ENCODE data around the gene WFDC1.
A peak's percentile ranks its signal among the peaks of the same experiment; 100 is the strongest.

The WFDC1 gene

DNA sequence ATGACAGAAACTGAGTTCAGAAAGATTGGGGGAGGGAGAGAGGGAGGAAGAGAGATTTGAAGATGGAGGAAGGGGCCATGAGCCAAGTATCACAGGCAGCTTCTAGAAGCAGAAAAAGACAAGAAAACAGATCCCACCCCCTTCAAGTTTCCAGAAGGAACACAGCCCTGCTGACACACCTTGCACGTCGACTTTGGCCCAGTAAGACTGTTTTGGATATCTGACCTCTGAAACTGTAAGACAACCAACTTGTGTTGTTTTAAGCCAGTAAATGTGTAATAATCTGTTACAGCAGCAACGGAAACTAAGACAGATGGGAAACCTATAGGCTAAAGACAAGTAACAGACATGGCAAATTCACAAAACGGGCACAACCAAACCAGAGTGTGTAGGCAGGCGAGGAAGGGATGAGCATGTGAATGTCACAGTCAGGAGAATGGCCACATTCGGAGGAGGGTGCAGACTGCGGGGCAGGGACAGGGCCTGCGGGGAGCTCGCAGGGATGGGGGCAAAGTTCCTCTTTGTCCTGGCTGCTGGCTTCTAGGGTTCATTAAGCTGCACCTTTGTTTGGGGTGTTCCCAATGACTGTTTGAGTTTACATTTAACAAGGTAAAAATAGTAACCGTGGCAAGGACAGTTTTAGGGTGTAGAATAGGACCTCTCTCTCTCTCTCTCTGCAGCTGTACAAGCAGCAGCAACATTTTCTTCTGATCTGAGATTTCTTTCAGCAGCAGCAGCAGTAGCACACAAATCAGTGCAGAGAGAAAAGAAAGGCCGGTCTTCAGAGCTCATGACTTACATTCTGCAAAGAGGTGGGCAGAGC lies 55.4 kb downstream of the WFDC1 start:
- no peak for DNase-seq (ENCODE audit: low read depth in 1 of 2, low spot score in 1 of 2)

DNA sequence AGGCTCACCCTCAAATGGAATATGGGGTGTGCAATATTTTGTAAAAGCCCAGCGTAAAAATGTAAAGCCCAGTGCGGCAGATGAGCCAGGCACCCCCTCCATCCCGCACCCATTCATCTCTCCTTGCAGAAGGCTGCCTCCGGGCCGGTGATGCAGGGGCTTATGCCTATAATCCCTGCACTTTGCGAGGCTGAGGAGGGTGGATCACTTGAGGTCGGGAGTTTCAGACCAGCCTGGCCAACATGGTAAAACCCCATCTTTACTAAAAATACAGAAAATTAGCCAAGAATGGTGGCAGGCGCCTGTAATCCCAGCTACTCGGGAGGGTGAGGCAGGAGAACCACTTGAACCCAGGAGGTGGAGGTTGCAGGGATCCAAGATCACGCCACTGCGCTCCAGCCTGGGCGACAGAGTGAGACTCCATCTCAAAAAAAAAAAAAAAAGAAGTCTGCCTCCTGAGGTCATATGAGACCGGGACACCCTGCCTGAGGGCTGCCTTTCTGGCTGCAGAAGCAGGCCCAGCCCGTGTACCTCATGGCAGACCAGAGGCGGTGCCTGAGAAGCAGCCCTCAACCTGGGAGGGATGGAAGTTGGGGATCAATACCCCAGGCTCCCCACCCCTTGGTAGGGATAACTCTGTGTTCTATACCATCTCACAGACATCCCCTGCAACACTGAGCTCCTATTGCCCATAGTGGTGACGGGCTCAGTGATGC lies 56.2 kb downstream of the WFDC1 start:
- no peak for DNase-seq (ENCODE audit: low read depth in 1 of 2, low spot score in 1 of 2)

GRCh38 chr16:84351630-84352029 lies 57.0 kb downstream of the WFDC1 start:
- no peak for DNase-seq (ENCODE audit: low read depth in 1 of 2, low spot score in 1 of 2)

- DNase-seq (ENCODE audit: low read depth in 1 of 2, low spot score in 1 of 2): no peak
Measured at GRCh38 chr16:84354306-84354705, 59.6 kb downstream of the WFDC1 start.

DNA sequence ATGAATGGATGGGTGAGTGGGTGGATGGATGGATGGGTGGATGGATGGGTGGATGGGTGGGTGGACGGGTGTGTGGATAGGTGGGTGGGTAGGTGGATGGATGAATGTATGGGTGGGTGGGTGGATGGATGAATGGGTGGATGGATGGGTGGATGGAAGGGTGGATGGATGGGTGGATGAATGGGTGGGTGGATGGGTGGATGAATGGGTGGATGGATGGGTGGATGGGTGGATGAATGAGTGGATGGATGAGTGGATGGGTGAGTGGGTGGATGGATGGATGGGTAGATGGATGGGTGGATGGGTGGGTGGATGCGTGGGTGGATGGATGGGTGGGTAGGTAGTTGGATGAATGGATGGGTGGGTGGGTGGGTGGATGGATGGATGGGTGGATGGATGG lies 60.5 kb downstream of the WFDC1 start:
- DNase-seq (ENCODE audit: low read depth in 1 of 2, low spot score in 1 of 2): no peak

GRCh38 chr16:84356176-84356575 lies 61.5 kb downstream of the WFDC1 start:
- DNase-seq (ENCODE audit: low read depth in 1 of 2, low spot score in 1 of 2): no peak

DNA sequence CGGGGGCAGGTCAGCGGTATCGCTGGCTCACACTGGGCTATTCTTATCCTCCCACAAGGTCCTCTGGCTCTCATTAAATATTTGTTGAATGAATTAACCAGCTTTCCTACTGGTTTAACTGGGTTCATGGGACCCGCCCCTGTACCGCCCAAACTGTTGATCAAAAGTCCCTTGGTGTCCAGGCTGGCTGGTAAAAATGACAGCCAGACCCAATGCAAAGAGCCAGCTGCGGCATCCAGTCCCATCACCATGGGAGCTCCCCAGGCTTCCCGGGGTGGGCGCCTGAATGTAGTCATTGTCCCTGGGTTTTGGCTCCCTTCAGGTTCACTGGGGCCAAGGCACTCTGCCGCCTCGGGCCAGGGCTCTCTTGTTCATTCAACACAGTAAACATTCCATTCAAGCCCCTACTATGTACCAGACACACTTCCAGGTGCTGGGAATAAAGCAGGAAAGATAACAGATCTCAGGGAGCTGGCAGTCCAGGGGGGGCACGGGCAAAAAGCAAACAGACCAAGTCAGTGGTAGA lies 62.0 kb downstream of the WFDC1 start:
- DNase-seq (ENCODE audit: low read depth in 1 of 2, low spot score in 1 of 2): no peak

DNA sequence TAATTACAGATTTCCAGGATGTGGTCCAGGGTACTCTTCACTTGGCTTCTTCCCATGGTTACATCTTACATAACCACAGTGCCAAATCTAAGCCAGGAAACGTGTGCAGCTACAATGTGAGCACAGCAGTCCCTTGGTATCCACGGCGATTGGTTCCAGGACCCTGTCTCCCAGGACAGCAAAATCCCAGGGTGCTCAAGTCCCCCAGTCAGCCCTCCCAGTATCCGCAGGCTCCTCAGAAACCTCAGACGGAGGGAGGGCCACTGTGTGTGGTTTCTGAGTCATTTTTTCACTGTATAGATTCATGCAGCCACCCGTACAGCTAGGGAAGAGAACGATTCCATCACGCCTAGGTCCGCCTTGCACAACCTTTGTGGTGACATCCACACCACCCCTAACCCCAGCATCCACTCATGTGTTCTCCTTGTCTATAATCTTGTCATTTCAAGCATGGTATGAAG lies 62.5 kb downstream of the WFDC1 start:
- DNase-seq (ENCODE audit: low read depth in 1 of 2, low spot score in 1 of 2): no peak

DNA sequence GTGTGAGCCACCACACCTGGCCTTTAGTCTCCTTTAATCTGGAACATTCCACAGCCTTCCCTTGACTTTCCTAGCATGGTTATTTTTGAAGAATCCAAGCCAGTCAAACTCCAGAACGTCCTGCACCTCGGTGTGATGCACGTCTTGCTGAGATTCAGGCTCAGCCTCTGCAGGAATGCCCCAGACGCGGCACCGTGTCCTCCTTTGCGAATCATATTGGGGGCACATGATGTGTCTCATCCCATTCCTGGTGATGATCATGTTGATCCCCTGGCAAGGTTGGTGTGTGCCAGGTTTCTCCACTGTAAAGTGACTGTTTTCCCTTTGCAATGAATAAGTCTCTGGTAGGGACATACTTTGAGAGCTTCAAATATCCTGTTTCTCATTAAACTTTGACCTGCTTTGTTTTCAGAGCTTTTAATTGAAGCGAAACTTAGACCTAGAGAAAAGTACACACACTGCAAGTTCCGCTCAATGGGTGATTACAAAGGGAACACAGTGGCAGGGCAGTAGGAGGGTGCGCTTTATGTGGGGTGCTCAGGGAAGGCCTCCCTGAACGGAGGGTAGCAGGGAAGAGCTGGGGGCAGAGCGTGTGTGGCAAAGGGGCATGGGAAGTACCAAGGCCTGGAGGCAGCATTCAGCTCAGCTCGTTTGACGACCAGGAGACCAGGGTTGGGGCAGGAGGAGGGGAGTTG lies 64.1 kb downstream of the WFDC1 start:
- no peak for DNase-seq (ENCODE audit: low read depth in 1 of 2, low spot score in 1 of 2)

- DNase-seq (ENCODE audit: low read depth in 1 of 2, low spot score in 1 of 2): no peak
Measured at GRCh38 chr16:84359326-84359725, 64.6 kb downstream of the WFDC1 start.

DNA sequence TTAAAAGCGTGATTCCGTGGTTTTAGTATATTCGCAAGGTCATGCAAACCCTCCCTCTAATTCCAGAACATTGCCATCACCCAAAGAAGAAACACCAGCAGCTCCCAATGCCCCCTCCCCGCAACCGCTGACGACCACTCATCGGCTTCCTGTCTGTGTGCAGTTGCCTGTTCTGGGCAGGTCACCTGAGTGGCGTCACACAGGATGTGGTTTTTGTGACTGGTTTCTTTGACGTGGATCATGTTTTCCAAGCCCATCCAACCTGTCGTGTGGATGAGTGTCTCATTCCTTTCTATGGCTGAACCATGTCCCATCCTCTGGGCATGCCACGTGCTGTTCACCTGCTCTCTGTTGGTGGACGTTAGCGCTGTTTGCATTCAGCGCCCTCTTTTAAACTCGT lies 65.5 kb downstream of the WFDC1 start:
- peak in 1 of 2 donors; percentile 11 for DNase-seq (ENCODE audit: low read depth in 1 of 2, low spot score in 1 of 2)

DNA sequence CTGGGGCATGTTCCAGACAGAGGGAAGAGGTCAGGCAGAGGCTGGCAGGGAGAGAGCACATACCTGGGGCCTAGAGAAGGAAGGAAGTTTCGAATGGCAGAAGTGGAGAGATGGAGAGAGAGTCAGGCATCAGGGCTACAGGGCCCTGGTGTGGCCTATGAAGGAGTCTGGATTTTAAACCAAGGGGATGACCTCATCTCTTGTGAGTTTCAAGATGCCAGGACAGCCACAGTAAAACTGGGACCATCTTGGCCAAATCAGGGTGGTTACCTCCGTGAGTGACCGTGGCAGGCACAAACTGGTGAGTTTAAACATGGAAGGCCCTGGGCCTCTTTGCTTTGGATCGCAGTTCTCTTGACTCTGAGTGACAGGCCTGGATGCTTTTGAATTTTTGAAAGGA lies 66.1 kb downstream of the WFDC1 start:
- no peak for DNase-seq (ENCODE audit: low read depth in 1 of 2, low spot score in 1 of 2)

- DNase-seq (ENCODE audit: low read depth in 1 of 2, low spot score in 1 of 2): no peak
Measured at GRCh38 chr16:84361546-84361945, 66.9 kb downstream of the WFDC1 start.

- no peak for DNase-seq (ENCODE audit: low read depth in 1 of 2, low spot score in 1 of 2)
Measured at GRCh38 chr16:84362471-84362941, 67.8 kb downstream of the WFDC1 start.

DNA sequence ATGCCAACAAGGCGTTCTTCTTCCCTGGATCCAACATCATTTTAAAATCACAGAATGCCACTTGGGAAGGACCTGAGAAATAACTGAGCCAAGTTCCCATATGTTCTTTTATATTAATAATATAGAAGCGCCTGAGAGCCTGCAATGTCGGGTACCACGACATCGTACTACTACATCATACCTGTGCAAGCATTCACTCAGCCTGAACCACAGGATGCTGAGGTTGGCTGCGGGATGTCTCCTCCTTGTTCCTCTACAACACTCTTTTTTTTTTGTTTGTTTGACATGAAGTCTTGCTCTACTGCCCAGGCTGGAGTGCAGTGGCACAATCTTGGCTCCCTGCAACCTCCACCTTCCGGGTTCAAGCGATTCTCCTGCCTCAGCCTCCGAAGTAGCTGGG lies 71.5 kb downstream of the WFDC1 start:
- DNase-seq (ENCODE audit: low read depth in 1 of 2, low spot score in 1 of 2): no peak

DNA sequence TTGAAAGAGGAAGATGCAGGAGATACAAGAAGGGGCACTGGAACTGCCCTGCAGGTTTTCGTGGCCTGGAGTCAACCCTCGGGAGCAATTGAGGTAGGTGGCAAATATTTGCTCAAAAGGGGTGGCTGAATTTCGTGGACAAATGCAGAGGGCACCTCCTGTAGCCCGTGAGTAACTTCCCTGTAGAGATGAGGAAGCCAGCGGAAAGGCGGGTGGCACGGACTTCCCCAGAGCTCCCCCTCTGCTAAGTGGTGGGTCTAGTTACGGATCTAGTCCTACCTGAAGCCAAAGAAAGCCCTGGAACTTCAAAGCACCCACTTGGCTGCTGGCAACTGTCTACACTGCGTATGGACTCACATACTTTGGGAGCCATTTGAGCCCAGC lies 72.6 kb downstream of the WFDC1 start:
- no peak for DNase-seq (ENCODE audit: low read depth in 1 of 2, low spot score in 1 of 2)

DNA sequence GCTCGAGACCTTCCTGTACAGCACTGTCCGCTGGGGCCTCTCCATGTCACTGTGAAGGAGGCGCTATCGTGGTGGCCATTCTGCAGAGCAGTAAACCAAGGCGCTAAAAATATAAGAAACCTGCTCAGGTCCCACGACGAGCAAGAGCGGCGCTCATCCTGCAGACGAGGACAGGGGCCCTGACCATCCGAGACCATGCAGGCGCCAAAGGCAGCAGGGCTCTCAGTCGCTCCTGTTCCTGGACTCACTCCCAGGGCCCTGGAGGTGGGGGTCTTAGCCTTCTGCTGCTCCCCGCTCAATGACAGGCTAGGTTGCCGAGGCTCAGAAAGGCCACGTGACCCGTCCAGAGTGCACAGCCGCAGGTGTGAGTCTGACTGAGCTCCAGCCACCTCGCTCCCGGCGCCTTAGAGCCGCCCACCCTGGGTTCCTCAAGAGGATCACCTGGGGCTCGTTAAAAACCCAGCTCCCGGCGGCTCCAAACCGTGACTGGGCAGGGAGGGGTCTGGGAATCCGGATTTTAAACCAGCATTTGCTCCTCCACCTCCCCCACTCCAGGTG lies 73.2 kb downstream of the WFDC1 start:
- DNase-seq (ENCODE audit: low read depth in 1 of 2, low spot score in 1 of 2): no peak

- DNase-seq (ENCODE audit: low read depth in 1 of 2, low spot score in 1 of 2): no peak
Measured at GRCh38 chr16:84368308-84368996, 73.8 kb downstream of the WFDC1 start, which contains the start of gene ATP2C2. Gene ATP2C2, plus strand, starts transcription at chr16:84368538. Its CDS starts 78 bp downstream, at chr16:84368616.

- DNase-seq (ENCODE audit: low read depth in 1 of 2, low spot score in 1 of 2): no peak
Measured at GRCh38 chr16:84369105-84369504, 74.4 kb downstream of the WFDC1 start.

- no peak for DNase-seq (ENCODE audit: low read depth in 1 of 2, low spot score in 1 of 2)
Measured at GRCh38 chr16:84369938-84370627, 75.4 kb downstream of the WFDC1 start.

Measured in activated CD4-positive, alpha-beta T cell treated with anti-CD3 and anti-CD28 coated beads, Interleukin-2, amount 50 U/mL, for 24 hours (primary cell).